Mucosa of rectum (tissue), 2 donors: Measurements from ENCODE around the gene TMEM88.
A peak's percentile ranks its signal among the peaks of the same experiment; 100 is the strongest.

Experiments used
- H3K27ac ChIP-seq, 2 donors: one replicate each; pipeline ENCODE4 v1.7.0; 2013; ENCODE audit warnings: inconsistent platforms in 2 of 2, low read depth in 2 of 2, low read length in 2 of 2
- H3K27me3 ChIP-seq, 2 donors: one replicate each; pipeline ENCODE4 v1.7.0; 2013; ENCODE audit warnings: low read length in 2 of 2; ENCODE audit not compliant: control insufficient read depth in 2 of 2, insufficient read depth in 2 of 2
- H3K36me3 ChIP-seq, 2 donors: one replicate each; pipeline ENCODE4 v1.7.0; 2013; ENCODE audit warnings: low read length in 2 of 2; ENCODE audit not compliant: control insufficient read depth in 2 of 2, insufficient read depth in 2 of 2
- H3K4me1 ChIP-seq, 2 donors: one replicate each; pipeline ENCODE4 v1.7.0; 2013; ENCODE audit warnings: low read length in 2 of 2, mild to moderate bottlenecking in 1 of 2; ENCODE audit not compliant: control insufficient read depth in 2 of 2, insufficient read depth in 2 of 2
- H3K4me3 ChIP-seq, 2 donors: one replicate each; pipeline ENCODE4 v1.7.0; 2013; ENCODE audit warnings: low read length in 2 of 2
- H3K9ac ChIP-seq, 2 donors: one replicate each; pipeline ENCODE4 v1.7.0; 2013; ENCODE audit warnings: low read length in 2 of 2, low read depth in 1 of 2, mild to moderate bottlenecking in 1 of 2
- H3K9me3 ChIP-seq, 2 donors: one replicate each; pipeline ENCODE4 v1.7.0; 2013; ENCODE audit warnings: low read length in 2 of 2; ENCODE audit not compliant: control insufficient read depth in 2 of 2
- donor health status: healthy.
- donor health status: Normal muscosa, but diverticular disease.

TMEM88 gene

GRCh38 chr17:7885367-7886226 is 30.7 kb downstream of the TMEM88 start:
- H3K36me3 ChIP-seq, result peaks cover 0 to 13% of the 10 kb centered on the region in 2 donors
- peaks cover 48 to 62% of the 10 kb centered on the region in 2 donors for H3K4me1 ChIP-seq
- no peaks in the 10 kb centered on the region for H3K27me3 ChIP-seq
- H3K4me3 ChIP-seq, result peak overlapping the region; percentile 84 to 88
- peak overlapping the region; percentile 79 to 95 for H3K9ac ChIP-seq
- peak overlapping the region; percentile 91 to 96 for H3K27ac ChIP-seq
- H3K9me3 ChIP-seq, result no peaks in the 10 kb centered on the region

- Histone ChIP-seq H3K27ac (peak overlapping the region; percentile 91 to 96), H3K9ac (peak overlapping the region; percentile 79 to 95), H3K36me3 (peaks cover 4 to 14% of the 10 kb centered on the region in 2 donors), H3K9me3 (no peaks in the 10 kb centered on the region), H3K27me3 (no peaks in the 10 kb centered on the region), H3K4me3 (peak overlapping the region; percentile 84 to 88), H3K4me1 (peaks cover 48 to 56% of the 10 kb centered on the region in 2 donors)
Observed at GRCh38 chr17:7886227-7887037, 31.6 kb downstream of the TMEM88 start.

- no peaks in the 10 kb centered on the region for H3K9me3 ChIP-seq
- H3K27me3 ChIP-seq, result no peaks in the 10 kb centered on the region
- peak overlapping the region; percentile 79 to 95 for H3K9ac ChIP-seq
- H3K36me3 ChIP-seq, result peaks cover 7 to 16% of the 10 kb centered on the region in 2 donors
- H3K4me1 ChIP-seq, result peaks cover 48 to 53% of the 10 kb centered on the region in 2 donors
- peak overlapping the region; percentile 84 to 88 for H3K4me3 ChIP-seq
- H3K27ac ChIP-seq, result peak overlapping the region; percentile 91 to 96
Observed at GRCh38 chr17:7887038-7887481, 32.2 kb downstream of the TMEM88 start.

GRCh38 chr17:7887482-7888183 is 32.8 kb downstream of the TMEM88 start:
- H3K27me3 ChIP-seq, result no peaks in the 10 kb centered on the region
- H3K4me3 ChIP-seq, result peak overlapping the region; percentile 84 to 88
- peaks cover 8 to 17% of the 10 kb centered on the region in 2 donors for H3K36me3 ChIP-seq
- H3K9me3 ChIP-seq, result no peaks in the 10 kb centered on the region
- H3K4me1 ChIP-seq, result peaks cover 45 to 48% of the 10 kb centered on the region in 2 donors
- peak overlapping the region; percentile 91 to 96 for H3K27ac ChIP-seq
- H3K9ac ChIP-seq, result peak overlapping the region; percentile 70 to 82

- Histone ChIP-seq H3K36me3 (peaks cover 8 to 22% of the 10 kb centered on the region in 2 donors), H3K4me1 (peaks cover 43 to 46% of the 10 kb centered on the region in 2 donors), H3K9ac (peak within 1 kb of the TSS; percentile 70 to 82), H3K4me3 (peak within 1 kb of the TSS; percentile 84 to 88), H3K9me3 (no peaks in the 10 kb centered on the region), H3K27me3 (no peaks in the 10 kb centered on the region), H3K27ac (peak within 1 kb of the TSS; percentile 91 to 96)
Observed at GRCh38 chr17:7888184-7888920, 33.5 kb downstream of the TMEM88 start, which contains the start of gene CHD3. TSS of gene CHD3 (plus strand) at chr17:7888789. CDS start at chr17:7889001, 212 bp downstream.

- H3K9ac ChIP-seq, result peak overlapping the region; percentile 70 to 82
- H3K9me3 ChIP-seq, result no peaks in the 10 kb centered on the region
- peaks cover 38 to 43% of the 10 kb centered on the region in 2 donors for H3K4me1 ChIP-seq
- peaks cover 18 to 31% of the 10 kb centered on the region in 2 donors for H3K36me3 ChIP-seq
- peak overlapping the region; percentile 84 to 88 for H3K4me3 ChIP-seq
- peak overlapping the region; percentile 91 to 96 for H3K27ac ChIP-seq
- no peaks in the 10 kb centered on the region for H3K27me3 ChIP-seq
Observed at GRCh38 chr17:7889166-7889955, 34.5 kb downstream of the TMEM88 start.

- peaks cover 17% of the 10 kb centered on the region in 2 donors for H3K4me1 ChIP-seq
- H3K27ac ChIP-seq, result no peak overlapping the region
- no peak overlapping the region for H3K4me3 ChIP-seq
- H3K27me3 ChIP-seq, result no peaks in the 10 kb centered on the region
- H3K9ac ChIP-seq, result no peak overlapping the region
- H3K36me3 ChIP-seq, result peaks cover 43 to 57% of the 10 kb centered on the region in 2 donors
- H3K9me3 ChIP-seq, result no peaks in the 10 kb centered on the region
Observed at GRCh38 chr17:7893187-7893880, 38.5 kb downstream of the TMEM88 start.

- no peak overlapping the region for H3K27ac ChIP-seq
- H3K36me3 ChIP-seq, result peaks cover 51 to 64% of the 10 kb centered on the region in 2 donors
- peaks cover 8% of the 10 kb centered on the region in 2 donors for H3K4me1 ChIP-seq
- H3K9ac ChIP-seq, result no peak overlapping the region
- H3K4me3 ChIP-seq, result no peak overlapping the region
- H3K9me3 ChIP-seq, result no peaks in the 10 kb centered on the region
- no peaks in the 10 kb centered on the region for H3K27me3 ChIP-seq
Observed at GRCh38 chr17:7894226-7894625, 39.4 kb downstream of the TMEM88 start.
